HepG2 (cell line): ENCODE measurements around the gene FAF1. TPM values are rescaled to one million over a fixed set of nuclear protein-coding genes. Genes with fewer than 3 reads are reported as not detected.
A peak's percentile ranks its signal among the peaks of the same experiment; 100 is the strongest.

Experiments
- ATF1 ChIP-seq: IDR thresholded peaks from 2 replicates; pipeline ENCODE4 v1.6.1; 2016; ENCODE audit warnings: mild to moderate bottlenecking, control low read depth
- BORCS8-MEF2B ChIP-seq: sonication (generic); formaldehyde crosslinking; IDR thresholded peaks from 2 replicates; pipeline ENCODE4 v1.8.0; 2022; ENCODE audit warnings: mild to moderate bottlenecking, missing genetic modification reagents
- CEBPG ChIP-seq: IDR thresholded peaks from 2 replicates; pipeline ENCODE4 v1.6.1; 2016
- GTF2F1 ChIP-seq: fragments of 150-350 bp; IDR thresholded peaks from 2 replicates; pipeline ENCODE4 v1.6.1; 2014; ENCODE audit warnings: low read length
- GTF3A ChIP-seq: sonication (generic); formaldehyde crosslinking; conservative IDR thresholded peaks from 2 replicates; pipeline ENCODE4 v1.4.0; 2020; ENCODE audit warnings: mild to moderate bottlenecking, missing genetic modification reagents
- KMT2B ChIP-seq: IDR thresholded peaks from 2 replicates; pipeline ENCODE4 v1.6.1; 2016; ENCODE audit warnings: missing genetic modification reagents, missing compliant biosample characterization
- RBFOX2 ChIP-seq: fragments of 200-400 bp; formaldehyde crosslinking; IDR thresholded peaks from 2 replicates; pipeline ENCODE4 v1.6.1; 2017; ENCODE audit warnings: low read depth, mild to moderate bottlenecking, low read length
- RORA ChIP-seq: sonication (generic); formaldehyde crosslinking; IDR thresholded peaks from 2 replicates; pipeline ENCODE4 v1.5.0; 2020; ENCODE audit warnings: mild to moderate bottlenecking, missing genetic modification reagents, moderate library complexity
- ZNF256 ChIP-seq: sonication (generic); formaldehyde crosslinking; conservative IDR thresholded peaks from 2 replicates; pipeline ENCODE4 v1.4.0; 2020; ENCODE audit warnings: missing genetic modification reagents
- ZNF260 ChIP-seq: sonication (generic); formaldehyde crosslinking; IDR thresholded peaks from 2 replicates; pipeline ENCODE4 v1.4.0; 2020; ENCODE audit warnings: missing genetic modification reagents, low read depth, mild to moderate bottlenecking, borderline replicate concordance
- ZNF274 ChIP-seq: sonication (generic); formaldehyde crosslinking; IDR thresholded peaks from 2 replicates; pipeline ENCODE4 v1.5.1; 2020; ENCODE audit warnings: mild to moderate bottlenecking, missing genetic modification reagents
- ZNF282 ChIP-seq: fragments of 450-650 bp; IDR thresholded peaks from 2 replicates; pipeline ENCODE4 v1.6.1; 2018; ENCODE audit not compliant: partially characterized antibody
- ZNF3 ChIP-seq: IDR thresholded peaks from 2 replicates; pipeline ENCODE4 v1.7.0; 2017; ENCODE audit warnings: inconsistent platforms
- ZNF460 ChIP-seq: sonication (generic); formaldehyde crosslinking; IDR thresholded peaks from 2 replicates; pipeline ENCODE4 v1.5.1; 2020; ENCODE audit warnings: missing genetic modification reagents, mild to moderate bottlenecking, borderline replicate concordance
- ZNF556 ChIP-seq: sonication (generic); formaldehyde crosslinking; IDR thresholded peaks from 2 replicates; pipeline ENCODE4 v1.4.0; 2020; ENCODE audit warnings: mild to moderate bottlenecking, missing genetic modification reagents, borderline replicate concordance
- polyA plus RNA-seq, 8 experiments: library from polyadenylated mRNA; depleted of rRNA in 3 of 8; stranded (reverse) in 7 of 8; unstranded in 1 of 8; fragments of >200 nt; fragmentation: Illumina TruSeq in 4 of 8; extraction: Trizol in 4 of 8; gene quantifications; 2 replicates each; pipeline versions ENCODE4 v1.2.1 to v1.2.3, GENCODE V29; 2011 to 2016; ENCODE audit warnings: low read depth in 4 of 8, missing spikeins in 1 of 8, mixed read lengths in 1 of 8; ENCODE audit not compliant: insufficient read depth in 1 of 8
- total RNA-seq, 5 experiments: library from RNA; depleted of rRNA; stranded (reverse); fragments of >200 nt; fragmentation: Illumina TruSeq; extraction: Trizol; gene quantifications; 2 replicates each; pipeline ENCODE4 v1.2.3, GENCODE V29; 2016; ENCODE audit warnings: low read depth in 1 of 5
- TF ChIP-seq, protein P1 (sequence below): sonication (generic); formaldehyde crosslinking; IDR thresholded peaks from 2 replicates; pipeline ENCODE4 v1.4.0; 2020; ENCODE audit warnings: missing genetic modification reagents
- TF ChIP-seq, protein P2 (sequence below): IDR thresholded peaks from 2 replicates; pipeline ENCODE4 v1.6.1; 2016
- TF ChIP-seq, protein P3 (sequence below): sonication (generic); formaldehyde crosslinking; IDR thresholded peaks from 2 replicates; pipeline ENCODE4 v1.9.0; 2021; ENCODE audit warnings: missing genetic modification reagents, borderline replicate concordance
- TF ChIP-seq, protein P4 (sequence below): sonication (generic); formaldehyde crosslinking; IDR thresholded peaks from 2 replicates; pipeline ENCODE4 v1.4.0; 2020; ENCODE audit warnings: missing genetic modification reagents, mild to moderate bottlenecking, borderline replicate concordance

FAF1 gene
- total and polyA plus RNA-seq, 2 of the 13 experiments (the other 11 are each of a cell fraction or from before 2014, with no cell fraction given): 19.4 to 63.3 TPM

- TF ChIP-seq, protein P1, sequence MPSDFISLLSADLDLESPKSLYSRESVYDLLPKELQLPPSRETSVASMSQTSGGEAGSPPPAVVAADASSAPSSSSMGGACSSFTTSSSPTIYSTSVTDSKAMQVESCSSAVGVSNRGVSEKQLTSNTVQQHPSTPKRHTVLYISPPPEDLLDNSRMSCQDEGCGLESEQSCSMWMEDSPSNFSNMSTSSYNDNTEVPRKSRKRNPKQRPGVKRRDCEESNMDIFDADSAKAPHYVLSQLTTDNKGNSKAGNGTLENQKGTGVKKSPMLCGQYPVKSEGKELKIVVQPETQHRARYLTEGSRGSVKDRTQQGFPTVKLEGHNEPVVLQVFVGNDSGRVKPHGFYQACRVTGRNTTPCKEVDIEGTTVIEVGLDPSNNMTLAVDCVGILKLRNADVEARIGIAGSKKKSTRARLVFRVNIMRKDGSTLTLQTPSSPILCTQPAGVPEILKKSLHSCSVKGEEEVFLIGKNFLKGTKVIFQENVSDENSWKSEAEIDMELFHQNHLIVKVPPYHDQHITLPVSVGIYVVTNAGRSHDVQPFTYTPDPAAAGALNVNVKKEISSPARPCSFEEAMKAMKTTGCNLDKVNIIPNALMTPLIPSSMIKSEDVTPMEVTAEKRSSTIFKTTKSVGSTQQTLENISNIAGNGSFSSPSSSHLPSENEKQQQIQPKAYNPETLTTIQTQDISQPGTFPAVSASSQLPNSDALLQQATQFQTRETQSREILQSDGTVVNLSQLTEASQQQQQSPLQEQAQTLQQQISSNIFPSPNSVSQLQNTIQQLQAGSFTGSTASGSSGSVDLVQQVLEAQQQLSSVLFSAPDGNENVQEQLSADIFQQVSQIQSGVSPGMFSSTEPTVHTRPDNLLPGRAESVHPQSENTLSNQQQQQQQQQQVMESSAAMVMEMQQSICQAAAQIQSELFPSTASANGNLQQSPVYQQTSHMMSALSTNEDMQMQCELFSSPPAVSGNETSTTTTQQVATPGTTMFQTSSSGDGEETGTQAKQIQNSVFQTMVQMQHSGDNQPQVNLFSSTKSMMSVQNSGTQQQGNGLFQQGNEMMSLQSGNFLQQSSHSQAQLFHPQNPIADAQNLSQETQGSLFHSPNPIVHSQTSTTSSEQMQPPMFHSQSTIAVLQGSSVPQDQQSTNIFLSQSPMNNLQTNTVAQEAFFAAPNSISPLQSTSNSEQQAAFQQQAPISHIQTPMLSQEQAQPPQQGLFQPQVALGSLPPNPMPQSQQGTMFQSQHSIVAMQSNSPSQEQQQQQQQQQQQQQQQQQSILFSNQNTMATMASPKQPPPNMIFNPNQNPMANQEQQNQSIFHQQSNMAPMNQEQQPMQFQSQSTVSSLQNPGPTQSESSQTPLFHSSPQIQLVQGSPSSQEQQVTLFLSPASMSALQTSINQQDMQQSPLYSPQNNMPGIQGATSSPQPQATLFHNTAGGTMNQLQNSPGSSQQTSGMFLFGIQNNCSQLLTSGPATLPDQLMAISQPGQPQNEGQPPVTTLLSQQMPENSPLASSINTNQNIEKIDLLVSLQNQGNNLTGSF (CRISPR knock-in tag): 0 out of 2 replicates have a peak, but pooled peaks have one; percentile 39
- no peak for TF ChIP-seq RBFOX2
- TF ChIP-seq ZNF282: no peak
- no peak for TF ChIP-seq CEBPG (CRISPR knock-in tag)
- TF ChIP-seq ATF1 (CRISPR knock-in tag): no peak
- no peak; the same call in 1 of the 2 replicates for TF ChIP-seq KMT2B (CRISPR knock-in tag)
- TF ChIP-seq GTF2F1: no peak
- no peak for TF ChIP-seq RORA
- TF ChIP-seq, protein P2, sequence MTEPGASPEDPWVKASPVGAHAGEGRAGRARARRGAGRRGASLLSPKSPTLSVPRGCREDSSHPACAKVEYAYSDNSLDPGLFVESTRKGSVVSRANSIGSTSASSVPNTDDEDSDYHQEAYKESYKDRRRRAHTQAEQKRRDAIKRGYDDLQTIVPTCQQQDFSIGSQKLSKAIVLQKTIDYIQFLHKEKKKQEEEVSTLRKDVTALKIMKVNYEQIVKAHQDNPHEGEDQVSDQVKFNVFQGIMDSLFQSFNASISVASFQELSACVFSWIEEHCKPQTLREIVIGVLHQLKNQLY (CRISPR knock-in tag): no peak
- TF ChIP-seq ZNF460 (CRISPR knock-in tag): no peak
- TF ChIP-seq GTF3A (CRISPR knock-in tag): no peak
- TF ChIP-seq, protein P3, sequence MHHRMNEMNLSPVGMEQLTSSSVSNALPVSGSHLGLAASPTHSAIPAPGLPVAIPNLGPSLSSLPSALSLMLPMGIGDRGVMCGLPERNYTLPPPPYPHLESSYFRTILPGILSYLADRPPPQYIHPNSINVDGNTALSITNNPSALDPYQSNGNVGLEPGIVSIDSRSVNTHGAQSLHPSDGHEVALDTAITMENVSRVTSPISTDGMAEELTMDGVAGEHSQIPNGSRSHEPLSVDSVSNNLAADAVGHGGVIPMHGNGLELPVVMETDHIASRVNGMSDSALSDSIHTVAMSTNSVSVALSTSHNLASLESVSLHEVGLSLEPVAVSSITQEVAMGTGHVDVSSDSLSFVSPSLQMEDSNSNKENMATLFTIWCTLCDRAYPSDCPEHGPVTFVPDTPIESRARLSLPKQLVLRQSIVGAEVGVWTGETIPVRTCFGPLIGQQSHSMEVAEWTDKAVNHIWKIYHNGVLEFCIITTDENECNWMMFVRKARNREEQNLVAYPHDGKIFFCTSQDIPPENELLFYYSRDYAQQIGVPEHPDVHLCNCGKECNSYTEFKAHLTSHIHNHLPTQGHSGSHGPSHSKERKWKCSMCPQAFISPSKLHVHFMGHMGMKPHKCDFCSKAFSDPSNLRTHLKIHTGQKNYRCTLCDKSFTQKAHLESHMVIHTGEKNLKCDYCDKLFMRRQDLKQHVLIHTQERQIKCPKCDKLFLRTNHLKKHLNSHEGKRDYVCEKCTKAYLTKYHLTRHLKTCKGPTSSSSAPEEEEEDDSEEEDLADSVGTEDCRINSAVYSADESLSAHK (CRISPR knock-in tag): no peak
- no peak; the same call in 1 of the 2 replicates for TF ChIP-seq ZNF556 (CRISPR knock-in tag)
- no peak for TF ChIP-seq ZNF256 (CRISPR knock-in tag)
- TF ChIP-seq BORCS8-MEF2B (CRISPR knock-in tag): no peak; the same call in 1 of the 2 replicates
- TF ChIP-seq, protein P4, sequence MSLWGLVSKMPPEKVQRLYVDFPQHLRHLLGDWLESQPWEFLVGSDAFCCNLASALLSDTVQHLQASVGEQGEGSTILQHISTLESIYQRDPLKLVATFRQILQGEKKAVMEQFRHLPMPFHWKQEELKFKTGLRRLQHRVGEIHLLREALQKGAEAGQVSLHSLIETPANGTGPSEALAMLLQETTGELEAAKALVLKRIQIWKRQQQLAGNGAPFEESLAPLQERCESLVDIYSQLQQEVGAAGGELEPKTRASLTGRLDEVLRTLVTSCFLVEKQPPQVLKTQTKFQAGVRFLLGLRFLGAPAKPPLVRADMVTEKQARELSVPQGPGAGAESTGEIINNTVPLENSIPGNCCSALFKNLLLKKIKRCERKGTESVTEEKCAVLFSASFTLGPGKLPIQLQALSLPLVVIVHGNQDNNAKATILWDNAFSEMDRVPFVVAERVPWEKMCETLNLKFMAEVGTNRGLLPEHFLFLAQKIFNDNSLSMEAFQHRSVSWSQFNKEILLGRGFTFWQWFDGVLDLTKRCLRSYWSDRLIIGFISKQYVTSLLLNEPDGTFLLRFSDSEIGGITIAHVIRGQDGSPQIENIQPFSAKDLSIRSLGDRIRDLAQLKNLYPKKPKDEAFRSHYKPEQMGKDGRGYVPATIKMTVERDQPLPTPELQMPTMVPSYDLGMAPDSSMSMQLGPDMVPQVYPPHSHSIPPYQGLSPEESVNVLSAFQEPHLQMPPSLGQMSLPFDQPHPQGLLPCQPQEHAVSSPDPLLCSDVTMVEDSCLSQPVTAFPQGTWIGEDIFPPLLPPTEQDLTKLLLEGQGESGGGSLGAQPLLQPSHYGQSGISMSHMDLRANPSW (CRISPR knock-in tag): no peak
- TF ChIP-seq ZNF3: no peak
- 0 out of 2 replicates have a peak, but pooled peaks have one; percentile 72 for TF ChIP-seq ZNF274 (CRISPR knock-in tag)
- TF ChIP-seq ZNF260 (CRISPR knock-in tag): no peak
Observed at GRCh38 chr1:50967416-50968157, 7.5 kb upstream of the FAF1 start (continued).
